Osteocyte (in vitro differentiated cells): ENCODE measurements around the gene MSTN. TPM values are rescaled to one million over a fixed set of nuclear protein-coding genes. Genes with fewer than 3 reads are reported as not detected.

Experiments
- DNase-seq: peaks from one replicate; pipeline ENCODE4 v3.0.0; 2021; ENCODE audit warnings: mixed read lengths; ENCODE audit not compliant: unreplicated experiment; ENCODE audit errors: extremely low spot score
- H3K27ac Mint-ChIP-seq: one replicate; pipeline ENCODE4 v1.8.0; 2021; ENCODE audit warnings: mild to moderate bottlenecking, mixed read lengths; ENCODE audit not compliant: unreplicated experiment
- H3K27me3 Mint-ChIP-seq: one replicate; pipeline ENCODE4 v1.8.0; 2021; ENCODE audit warnings: mixed read lengths; ENCODE audit not compliant: unreplicated experiment
- H3K36me3 Mint-ChIP-seq: one replicate; pipeline ENCODE4 v1.8.0; 2021; ENCODE audit warnings: mixed read lengths; ENCODE audit not compliant: unreplicated experiment
- H3K4me1 Mint-ChIP-seq: one replicate; pipeline ENCODE4 v1.8.0; 2021; ENCODE audit warnings: mixed read lengths; ENCODE audit not compliant: unreplicated experiment
- H3K4me3 Mint-ChIP-seq: one replicate; pipeline ENCODE4 v1.8.0; 2021; ENCODE audit warnings: mild to moderate bottlenecking, moderate library complexity, mixed read lengths; ENCODE audit not compliant: unreplicated experiment
- H3K9me3 Mint-ChIP-seq: one replicate; pipeline ENCODE4 v1.8.0; 2021; ENCODE audit warnings: mixed read lengths; ENCODE audit not compliant: unreplicated experiment
- CTCF ChIP-seq: fragments of 200-600 bp; sonication (generic); IDR thresholded peaks from 2 replicates; pipeline ENCODE4 v1.5.0; 2021; ENCODE audit warnings: antibody characterized with exemption, mild to moderate bottlenecking, moderate library complexity
- long read RNA-seq: library from polyadenylated mRNA; unstranded; transcript quantifications from one replicate; pipeline ENCODE4 v2.0.0, GENCODE V29; 2021
- total RNA-seq: library from RNA; stranded (reverse); gene quantifications from 2 replicates; pipeline ENCODE4 v1.2.1, GENCODE V29; 2021

The MSTN gene
- 0.89 and 1.1 TPM in 2 replicates for total RNA-seq
- long read RNA-seq, transcript MSTN-201 (3 exons, 2,822 nt), result major isoform, 10 of 10 reads
- long read RNA-seq, partial matches to known transcripts, result 0 of 10 reads
- long read RNA-seq, other reads (novel, unspliced or antisense), result 0 of 10 reads

GRCh38 chr2:190062601-190063000 lies at the start of gene MSTN:
Gene MSTN, minus strand, starts transcription at chr2:190062729. Its CDS starts 133 bp downstream, at chr2:190062596.
- Mint-ChIP-seq H3K4me3 (peak within 1 kb of the TSS; percentile 24), H3K27ac (no peak within 1 kb of the TSS), H3K27me3 (no peaks in the 10 kb centered on the region), H3K36me3 (no peaks in the 10 kb centered on the region), H3K9me3 (no peaks in the 10 kb centered on the region), H3K4me1 (peaks cover 1% of the 10 kb centered on the region)
- no peak for TF ChIP-seq CTCF
- no peak for DNase-seq

- no peak for TF ChIP-seq CTCF
- no peaks in the 10 kb centered on the region for H3K36me3 Mint-ChIP-seq
- H3K27ac Mint-ChIP-seq, result peak overlapping the region; percentile 17
- no peak for DNase-seq
- no peaks in the 10 kb centered on the region for H3K9me3 Mint-ChIP-seq
- peaks cover 21% of the 10 kb centered on the region for H3K4me1 Mint-ChIP-seq
- H3K27me3 Mint-ChIP-seq, result no peaks in the 10 kb centered on the region
- H3K4me3 Mint-ChIP-seq, result no peak overlapping the region
Measured at GRCh38 chr2:190111166-190111565, 48.6 kb upstream of the MSTN start.

GRCh38 chr2:190110699-190111098 lies 48.2 kb upstream of the MSTN start:
- no peaks in the 10 kb centered on the region for H3K9me3 Mint-ChIP-seq
- no peak overlapping the region for H3K4me3 Mint-ChIP-seq
- H3K27me3 Mint-ChIP-seq, result no peaks in the 10 kb centered on the region
- TF ChIP-seq CTCF, result no peak
- H3K27ac Mint-ChIP-seq, result peak overlapping the region; percentile 17
- peaks cover 21% of the 10 kb centered on the region for H3K4me1 Mint-ChIP-seq
- no peak for DNase-seq
- no peaks in the 10 kb centered on the region for H3K36me3 Mint-ChIP-seq

- Mint-ChIP-seq H3K36me3 (no peaks in the 10 kb centered on the region), H3K27ac (peak overlapping the region; percentile 59), H3K4me1 (peaks cover 26% of the 10 kb centered on the region), H3K9me3 (no peaks in the 10 kb centered on the region), H3K4me3 (no peak overlapping the region), H3K27me3 (no peaks in the 10 kb centered on the region)
- TF ChIP-seq CTCF, result no peak
- DNase-seq, result no peak
Measured at GRCh38 chr2:190110131-190110530, 47.6 kb upstream of the MSTN start.

- Mint-ChIP-seq H3K4me1 (peaks cover 26% of the 10 kb centered on the region), H3K4me3 (no peak overlapping the region), H3K36me3 (no peaks in the 10 kb centered on the region), H3K9me3 (peaks cover 11% of the 10 kb centered on the region), H3K27ac (no peak overlapping the region), H3K27me3 (no peaks in the 10 kb centered on the region)
- TF ChIP-seq CTCF, result no peak
- DNase-seq, result no peak
Measured at GRCh38 chr2:190107409-190107808, 44.9 kb upstream of the MSTN start.
